SK-N-SH treated with all-trans-retinoic acid at 6 μM for 48 hours (cell line): ENCODE measurements around the gene EFNA4.

Source experiments
- ATAC-seq: fragments of 200-7000 bp; cut with Tn5 transposase; 3 replicates; pipeline ENCODE4 v1.9.1; 2020; ENCODE audit warnings: mild to moderate bottlenecking, moderate library complexity
- ARNTL ChIP-seq: fragments of 450-650 bp; formaldehyde crosslinking; IDR thresholded peaks from 2 replicates; pipeline ENCODE4 v1.5.0; 2020; ENCODE audit warnings: low read depth, mild to moderate bottlenecking, moderate library complexity, borderline replicate concordance
- ESRRG ChIP-seq: fragments of 250-450 bp; sonication (Bioruptor Pico); IDR thresholded peaks from 2 replicates; pipeline ENCODE4 v1.6.1; 2021; ENCODE audit warnings: mild to moderate bottlenecking
- ISL1 ChIP-seq: fragments of 250-450 bp; sonication (Bioruptor Pico); IDR thresholded peaks from 2 replicates; pipeline ENCODE4 v2.1.2; 2022; ENCODE audit warnings: mild to moderate bottlenecking, moderate library complexity
- OSR1 ChIP-seq: fragments of 250-450 bp; sonication (Bioruptor Pico); IDR thresholded peaks from 2 replicates; pipeline ENCODE4 v1.8.0; 2022; ENCODE audit warnings: moderate library complexity, mild to moderate bottlenecking, inconsistent platforms
- PPARA ChIP-seq: fragments of 250-450 bp; sonication (Bioruptor Pico); IDR thresholded peaks from 2 replicates; pipeline ENCODE4 v1.5.0; 2020; ENCODE audit warnings: mild to moderate bottlenecking, borderline replicate concordance
- SNAI2 ChIP-seq: fragments of 250-450 bp; sonication (Bioruptor Pico); IDR thresholded peaks from 2 replicates; pipeline ENCODE4 v1.5.0; 2020; ENCODE audit warnings: mild to moderate bottlenecking, moderate library complexity
- TCF4 ChIP-seq: fragments of 250-450 bp; sonication (Bioruptor Pico); IDR thresholded peaks from 2 replicates; pipeline ENCODE4 v1.8.0; 2021; ENCODE audit warnings: mild to moderate bottlenecking, moderate library complexity, borderline replicate concordance
- TOX ChIP-seq: fragments of 250-450 bp; sonication (Bioruptor Pico); IDR thresholded peaks from 2 replicates; pipeline ENCODE4 v1.8.0; 2021; ENCODE audit warnings: mild to moderate bottlenecking, moderate library complexity, borderline replicate concordance
- ZC3H10 ChIP-seq: fragments of 250-450 bp; sonication (Bioruptor Pico); IDR thresholded peaks from 2 replicates; pipeline ENCODE4 v1.5.1; 2021; ENCODE audit warnings: mild to moderate bottlenecking, moderate library complexity
- ZFP3 ChIP-seq: fragments of 250-450 bp; sonication (Bioruptor Pico); IDR thresholded peaks from 2 replicates; pipeline ENCODE4 v1.5.0; 2020; ENCODE audit warnings: mild to moderate bottlenecking, moderate library complexity
- ZFP30 ChIP-seq: fragments of 450-650 bp; formaldehyde crosslinking; IDR thresholded peaks from 2 replicates; pipeline ENCODE4 v1.5.0; 2022; ENCODE audit warnings: mild to moderate bottlenecking, moderate library complexity
- ZNF565 ChIP-seq: fragments of 450-650 bp; formaldehyde crosslinking; conservative IDR thresholded peaks from 2 replicates; pipeline ENCODE4 v1.5.0; 2020; ENCODE audit warnings: low read depth, mild to moderate bottlenecking, moderate library complexity
- ZNF8 ChIP-seq: fragments of 450-650 bp; formaldehyde crosslinking; IDR thresholded peaks from 2 replicates; pipeline ENCODE4 v1.5.0; 2020; ENCODE audit warnings: mild to moderate bottlenecking, moderate library complexity
- TF ChIP-seq, protein P1 (sequence below): fragments of 250-450 bp; sonication (Bioruptor Pico); IDR thresholded peaks from 2 replicates; pipeline ENCODE4 v1.5.0; 2020; ENCODE audit warnings: mild to moderate bottlenecking, moderate library complexity
- TF ChIP-seq, protein P2 (sequence below): fragments of 250-450 bp; sonication (Bioruptor Pico); IDR thresholded peaks from 2 replicates; pipeline ENCODE4 v1.5.1; 2021; ENCODE audit warnings: mild to moderate bottlenecking, moderate library complexity
- TF ChIP-seq, protein P3 (sequence below): fragments of 250-450 bp; sonication (Bioruptor Pico); IDR thresholded peaks from 2 replicates; pipeline ENCODE4 v1.8.0; 2021; ENCODE audit warnings: low read depth, mild to moderate bottlenecking, moderate library complexity, borderline replicate concordance
- TF ChIP-seq, protein P4 (sequence below): fragments of 250-450 bp; sonication (Bioruptor Pico); IDR thresholded peaks from 2 replicates; pipeline ENCODE4 v1.8.0; 2020; ENCODE audit warnings: mild to moderate bottlenecking, moderate library complexity, borderline replicate concordance

The EFNA4 gene

DNA sequence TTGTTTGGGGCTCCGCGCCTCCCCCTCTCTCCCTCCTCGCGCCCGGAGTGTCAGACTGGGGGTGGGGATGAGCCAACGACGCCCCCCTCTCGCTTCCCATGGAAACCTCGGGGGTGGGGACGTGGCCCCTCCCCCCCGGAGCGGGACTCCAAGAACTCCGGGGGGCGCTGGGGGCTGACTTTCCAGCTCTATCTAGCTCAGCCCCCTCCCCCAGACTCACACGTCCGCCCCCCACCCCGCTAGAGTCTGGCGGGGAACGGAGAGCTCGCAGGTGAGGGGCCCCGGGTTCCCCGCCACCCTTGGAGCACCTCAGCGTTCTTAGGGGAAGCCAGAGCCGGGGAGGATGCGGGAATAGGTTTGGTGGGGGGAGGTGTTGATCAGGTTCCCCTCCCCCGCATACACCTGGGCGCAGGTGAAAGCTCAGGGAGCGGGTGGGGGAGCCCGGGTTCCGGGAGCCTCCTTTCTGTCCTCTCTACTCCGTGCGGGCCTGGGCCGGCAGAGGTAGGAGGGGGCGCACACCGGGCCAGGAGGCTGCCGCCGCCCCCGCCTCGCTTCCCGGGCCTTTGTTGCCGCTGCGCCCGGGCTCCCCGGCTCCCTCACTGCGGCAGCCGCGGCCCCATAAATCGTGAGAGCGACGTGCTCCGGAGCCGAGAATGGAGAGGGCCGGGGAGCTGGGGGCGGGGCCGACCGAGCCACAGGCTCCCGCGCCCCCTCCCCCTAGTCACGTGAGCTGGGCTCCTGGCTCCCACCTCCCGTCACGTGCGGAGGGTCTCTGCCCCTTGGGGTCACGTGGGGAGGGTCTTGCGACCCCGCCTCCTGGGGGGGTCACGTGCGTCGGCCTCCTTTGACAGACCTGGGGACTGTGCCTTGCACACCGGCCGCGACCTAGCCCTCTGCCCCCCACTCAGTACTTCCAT is 17.0 kb downstream of the EFNA4 start:
- no peak for ATAC-seq
- TF ChIP-seq ARNTL (CRISPR knock-in tag), result peak; percentile 70; the same call in 1 of the 2 replicates
- TF ChIP-seq, protein P1, sequence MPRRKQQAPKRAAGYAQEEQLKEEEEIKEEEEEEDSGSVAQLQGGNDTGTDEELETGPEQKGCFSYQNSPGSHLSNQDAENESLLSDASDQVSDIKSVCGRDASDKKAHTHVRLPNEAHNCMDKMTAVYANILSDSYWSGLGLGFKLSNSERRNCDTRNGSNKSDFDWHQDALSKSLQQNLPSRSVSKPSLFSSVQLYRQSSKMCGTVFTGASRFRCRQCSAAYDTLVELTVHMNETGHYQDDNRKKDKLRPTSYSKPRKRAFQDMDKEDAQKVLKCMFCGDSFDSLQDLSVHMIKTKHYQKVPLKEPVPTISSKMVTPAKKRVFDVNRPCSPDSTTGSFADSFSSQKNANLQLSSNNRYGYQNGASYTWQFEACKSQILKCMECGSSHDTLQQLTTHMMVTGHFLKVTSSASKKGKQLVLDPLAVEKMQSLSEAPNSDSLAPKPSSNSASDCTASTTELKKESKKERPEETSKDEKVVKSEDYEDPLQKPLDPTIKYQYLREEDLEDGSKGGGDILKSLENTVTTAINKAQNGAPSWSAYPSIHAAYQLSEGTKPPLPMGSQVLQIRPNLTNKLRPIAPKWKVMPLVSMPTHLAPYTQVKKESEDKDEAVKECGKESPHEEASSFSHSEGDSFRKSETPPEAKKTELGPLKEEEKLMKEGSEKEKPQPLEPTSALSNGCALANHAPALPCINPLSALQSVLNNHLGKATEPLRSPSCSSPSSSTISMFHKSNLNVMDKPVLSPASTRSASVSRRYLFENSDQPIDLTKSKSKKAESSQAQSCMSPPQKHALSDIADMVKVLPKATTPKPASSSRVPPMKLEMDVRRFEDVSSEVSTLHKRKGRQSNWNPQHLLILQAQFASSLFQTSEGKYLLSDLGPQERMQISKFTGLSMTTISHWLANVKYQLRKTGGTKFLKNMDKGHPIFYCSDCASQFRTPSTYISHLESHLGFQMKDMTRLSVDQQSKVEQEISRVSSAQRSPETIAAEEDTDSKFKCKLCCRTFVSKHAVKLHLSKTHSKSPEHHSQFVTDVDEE (CRISPR knock-in tag), result no peak
- TF ChIP-seq, protein P2, sequence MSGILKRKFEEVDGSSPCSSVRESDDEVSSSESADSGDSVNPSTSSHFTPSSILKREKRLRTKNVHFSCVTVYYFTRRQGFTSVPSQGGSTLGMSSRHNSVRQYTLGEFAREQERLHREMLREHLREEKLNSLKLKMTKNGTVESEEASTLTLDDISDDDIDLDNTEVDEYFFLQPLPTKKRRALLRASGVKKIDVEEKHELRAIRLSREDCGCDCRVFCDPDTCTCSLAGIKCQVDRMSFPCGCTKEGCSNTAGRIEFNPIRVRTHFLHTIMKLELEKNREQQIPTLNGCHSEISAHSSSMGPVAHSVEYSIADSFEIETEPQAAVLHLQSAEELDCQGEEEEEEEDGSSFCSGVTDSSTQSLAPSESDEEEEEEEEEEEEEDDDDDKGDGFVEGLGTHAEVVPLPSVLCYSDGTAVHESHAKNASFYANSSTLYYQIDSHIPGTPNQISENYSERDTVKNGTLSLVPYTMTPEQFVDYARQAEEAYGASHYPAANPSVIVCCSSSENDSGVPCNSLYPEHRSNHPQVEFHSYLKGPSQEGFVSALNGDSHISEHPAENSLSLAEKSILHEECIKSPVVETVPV (CRISPR knock-in tag), result no peak

DNA sequence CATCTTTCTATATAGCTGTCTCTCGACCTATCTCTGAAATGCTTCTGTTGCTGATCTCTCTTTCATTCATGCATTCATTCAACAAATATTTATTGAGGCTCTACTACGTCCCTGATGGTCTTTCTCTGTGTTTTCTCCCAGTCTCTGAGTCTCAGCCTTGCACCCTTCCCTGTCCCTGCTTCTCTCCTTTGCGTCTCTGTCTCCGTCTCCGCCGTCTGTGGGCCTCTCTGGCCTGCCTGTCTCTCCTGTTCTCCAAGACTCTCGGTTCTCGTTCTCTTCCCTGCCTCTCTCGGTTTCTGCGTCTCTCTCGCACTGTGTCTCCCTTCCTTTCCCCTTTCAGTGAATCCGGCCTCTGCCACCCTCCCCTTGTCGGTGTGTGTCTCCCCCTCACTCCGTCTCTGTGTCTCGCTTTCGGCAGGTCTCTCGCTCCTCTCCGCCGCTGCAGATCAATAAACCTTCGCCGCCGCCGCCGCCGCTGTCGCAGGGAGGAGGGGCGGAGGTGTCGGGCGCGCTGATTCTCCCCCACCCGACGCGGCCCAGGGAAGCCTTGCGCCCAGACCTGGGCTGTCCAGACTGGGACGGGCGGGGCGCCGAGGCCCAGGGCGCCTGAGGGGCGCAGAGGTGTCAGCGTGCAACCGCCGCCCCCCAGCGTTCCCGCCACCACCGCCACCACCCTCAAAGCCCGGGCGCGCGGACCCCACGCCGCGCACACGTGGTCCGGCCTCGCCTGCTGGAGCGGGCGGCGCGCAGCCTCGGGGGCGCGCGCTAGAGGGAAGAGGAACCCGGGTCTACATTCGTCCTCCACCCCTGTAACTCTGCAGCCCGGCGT is 18.1 kb downstream of the EFNA4 start:
- TF ChIP-seq, protein P3, sequence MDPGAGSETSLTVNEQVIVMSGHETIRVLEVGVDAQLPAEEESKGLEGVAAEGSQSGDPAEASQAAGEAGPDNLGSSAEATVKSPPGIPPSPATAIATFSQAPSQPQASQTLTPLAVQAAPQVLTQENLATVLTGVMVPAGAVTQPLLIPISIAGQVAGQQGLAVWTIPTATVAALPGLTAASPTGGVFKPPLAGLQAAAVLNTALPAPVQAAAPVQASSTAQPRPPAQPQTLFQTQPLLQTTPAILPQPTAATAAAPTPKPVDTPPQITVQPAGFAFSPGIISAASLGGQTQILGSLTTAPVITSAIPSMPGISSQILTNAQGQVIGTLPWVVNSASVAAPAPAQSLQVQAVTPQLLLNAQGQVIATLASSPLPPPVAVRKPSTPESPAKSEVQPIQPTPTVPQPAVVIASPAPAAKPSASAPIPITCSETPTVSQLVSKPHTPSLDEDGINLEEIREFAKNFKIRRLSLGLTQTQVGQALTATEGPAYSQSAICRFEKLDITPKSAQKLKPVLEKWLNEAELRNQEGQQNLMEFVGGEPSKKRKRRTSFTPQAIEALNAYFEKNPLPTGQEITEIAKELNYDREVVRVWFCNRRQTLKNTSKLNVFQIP, result no peak
- TF ChIP-seq OSR1 (CRISPR knock-in tag), result no peak
- TF ChIP-seq, protein P1 (CRISPR knock-in tag), result no peak
- TF ChIP-seq TCF4 (CRISPR knock-in tag), result no peak
- TF ChIP-seq ZFP3 (CRISPR knock-in tag), result no peak
- no peak for TF ChIP-seq PPARA (CRISPR knock-in tag)
- TF ChIP-seq ZNF565, result no peak
- no peak for TF ChIP-seq ISL1 (CRISPR knock-in tag)
- TF ChIP-seq TOX (CRISPR knock-in tag), result no peak
- TF ChIP-seq ZNF8 (CRISPR knock-in tag), result no peak
- TF ChIP-seq, protein P4, sequence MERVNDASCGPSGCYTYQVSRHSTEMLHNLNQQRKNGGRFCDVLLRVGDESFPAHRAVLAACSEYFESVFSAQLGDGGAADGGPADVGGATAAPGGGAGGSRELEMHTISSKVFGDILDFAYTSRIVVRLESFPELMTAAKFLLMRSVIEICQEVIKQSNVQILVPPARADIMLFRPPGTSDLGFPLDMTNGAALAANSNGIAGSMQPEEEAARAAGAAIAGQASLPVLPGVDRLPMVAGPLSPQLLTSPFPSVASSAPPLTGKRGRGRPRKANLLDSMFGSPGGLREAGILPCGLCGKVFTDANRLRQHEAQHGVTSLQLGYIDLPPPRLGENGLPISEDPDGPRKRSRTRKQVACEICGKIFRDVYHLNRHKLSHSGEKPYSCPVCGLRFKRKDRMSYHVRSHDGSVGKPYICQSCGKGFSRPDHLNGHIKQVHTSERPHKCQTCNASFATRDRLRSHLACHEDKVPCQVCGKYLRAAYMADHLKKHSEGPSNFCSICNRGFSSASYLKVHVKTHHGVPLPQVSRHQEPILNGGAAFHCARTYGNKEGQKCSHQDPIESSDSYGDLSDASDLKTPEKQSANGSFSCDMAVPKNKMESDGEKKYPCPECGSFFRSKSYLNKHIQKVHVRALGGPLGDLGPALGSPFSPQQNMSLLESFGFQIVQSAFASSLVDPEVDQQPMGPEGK, result no peak
- no peak for TF ChIP-seq ESRRG (CRISPR knock-in tag)
- no peak for TF ChIP-seq ZC3H10 (CRISPR knock-in tag)
- no peak for TF ChIP-seq ZFP30 (CRISPR knock-in tag)
- no peak for TF ChIP-seq SNAI2
- ATAC-seq, result no peak
